GM19452 (cell line): ENCODE data around the gene SEMA6A.
A peak's percentile ranks its signal among the peaks of the same experiment; 100 is the strongest.

ENCODE experiments used
- ATAC-seq: cut with Tn5 transposase; IDR thresholded peaks from one replicate; pipeline ENCODE4 v1.9.1; 2021; ENCODE audit not compliant: unreplicated experiment

SEMA6A gene

GRCh38 chr5:116574367-116575325 is at the start of gene SEMA6A:
TSS of gene SEMA6A (minus strand) at chr5:116574823. CDS start at chr5:116504944, 69,879 bp downstream.
- peak; percentile 44 for ATAC-seq

GRCh38 chr5:116622375-116623050 is 47.9 kb upstream of the SEMA6A start:
- no peak for ATAC-seq

- no peak for ATAC-seq
These were observed 47.0 kb upstream of the SEMA6A start for GRCh38 chr5:116621599-116621998.

- no peak for ATAC-seq
These were observed 42.3 kb upstream of the SEMA6A start for GRCh38 chr5:116616876-116617275.

- no peak for ATAC-seq
These were observed 39.9 kb upstream of the SEMA6A start for GRCh38 chr5:116614603-116614920.

- peak; percentile 31 for ATAC-seq
These were observed 38.8 kb upstream of the SEMA6A start for GRCh38 chr5:116613445-116613844.

- no peak for ATAC-seq
These were observed 37.8 kb upstream of the SEMA6A start for GRCh38 chr5:116612431-116612830.

GRCh38 chr5:116605310-116606070 is 30.9 kb upstream of the SEMA6A start:
- no peak for ATAC-seq

GRCh38 chr5:116604805-116605204 is 30.2 kb upstream of the SEMA6A start:
- ATAC-seq: no peak

- no peak for ATAC-seq
These were observed 26.3 kb upstream of the SEMA6A start for GRCh38 chr5:116600876-116601275.

GRCh38 chr5:116598911-116599310 is 24.3 kb upstream of the SEMA6A start:
- ATAC-seq: no peak

GRCh38 chr5:116595498-116595897 is 20.9 kb upstream of the SEMA6A start:
- no peak for ATAC-seq

- ATAC-seq: no peak
These were observed 18.7 kb upstream of the SEMA6A start for GRCh38 chr5:116593340-116593739.

GRCh38 chr5:116585227-116585626 is 10.6 kb upstream of the SEMA6A start:
- no peak for ATAC-seq

GRCh38 chr5:116583862-116584222 is 9.2 kb upstream of the SEMA6A start:
- ATAC-seq: no peak

GRCh38 chr5:116583085-116583861 is 8.7 kb upstream of the SEMA6A start:
- ATAC-seq: no peak

- ATAC-seq: no peak
These were observed 7.3 kb upstream of the SEMA6A start for GRCh38 chr5:116581910-116582309.

- no peak for ATAC-seq
These were observed 4.5 kb upstream of the SEMA6A start for GRCh38 chr5:116579144-116579543.

GRCh38 chr5:116578676-116579075 is 4.1 kb upstream of the SEMA6A start:
- ATAC-seq: no peak

- ATAC-seq: peak; percentile 60
These were observed 2.6 kb upstream of the SEMA6A start for GRCh38 chr5:116577064-116577788.
